ENCODE data around the gene C16orf96. TPM values are rescaled to one million over a fixed set of nuclear protein-coding genes. Genes with fewer than 3 reads are reported as not detected.

The C16orf96 gene
- 0.45 to 0.95 TPM (median 0.58 TPM) in 3 replicates for total RNA-seq

- H3K4me3 Mint-ChIP-seq, result no peak within 1 kb of the TSS
- no peaks in the 10 kb centered on the region for H3K36me3 Mint-ChIP-seq
- no peaks in the 10 kb centered on the region for H3K9me3 Mint-ChIP-seq
- H3K27ac Mint-ChIP-seq, result no peak within 1 kb of the TSS
- peaks cover 5% of the 10 kb centered on the region for H3K27me3 Mint-ChIP-seq (ENCODE audit: low read depth)
- no peaks in the 10 kb centered on the region for H3K4me1 Mint-ChIP-seq
- DNase-seq (ENCODE audit: low spot score in 2 of 2, unreplicated experiment in 2 of 2), result no peak
- no peak for TF ChIP-seq CTCF (IDR thresholded peaks at IDR 0.05; ENCODE audit: unreplicated experiment)
Measured at GRCh38 chr16:4556112-4556511, at the start of gene C16orf96. C16orf96 (plus strand) TSS chr16:4556340; CDS start chr16:4556490, 150 bp downstream.

- Mint-ChIP-seq H3K4me1 (no peaks in the 10 kb centered on the region), H3K9me3 (no peaks in the 10 kb centered on the region), H3K36me3 (peaks cover 2% of the 10 kb centered on the region), H3K27ac (no peak overlapping the region), H3K27me3 (ENCODE audit: low read depth) (no peaks in the 10 kb centered on the region), H3K4me3 (no peak overlapping the region)
- TF ChIP-seq CTCF (IDR thresholded peaks at IDR 0.05; ENCODE audit: unreplicated experiment), result peak; percentile 79
- peak in 1 of 2 experiments; percentile 42 for DNase-seq (ENCODE audit: low spot score in 2 of 2, unreplicated experiment in 2 of 2)
Measured at GRCh38 chr16:4506450-4506849, 49.7 kb upstream of the C16orf96 start.

- no peak for DNase-seq (ENCODE audit: low spot score in 2 of 2, unreplicated experiment in 2 of 2)
- Mint-ChIP-seq H3K4me1 (no peaks in the 10 kb centered on the region), H3K36me3 (peaks cover 2% of the 10 kb centered on the region), H3K27ac (no peak overlapping the region), H3K9me3 (no peaks in the 10 kb centered on the region), H3K27me3 (ENCODE audit: low read depth) (no peaks in the 10 kb centered on the region), H3K4me3 (no peak overlapping the region)
- no peak for TF ChIP-seq CTCF (IDR thresholded peaks at IDR 0.05; ENCODE audit: unreplicated experiment)
Measured at GRCh38 chr16:4507588-4508345, 48.4 kb upstream of the C16orf96 start.

- H3K4me1 Mint-ChIP-seq, result no peaks in the 10 kb centered on the region
- H3K36me3 Mint-ChIP-seq, result peaks cover 2% of the 10 kb centered on the region
- H3K27ac Mint-ChIP-seq, result no peak overlapping the region
- no peaks in the 10 kb centered on the region for H3K27me3 Mint-ChIP-seq (ENCODE audit: low read depth)
- no peak for DNase-seq (ENCODE audit: low spot score in 2 of 2, unreplicated experiment in 2 of 2)
- no peak overlapping the region for H3K4me3 Mint-ChIP-seq
- H3K9me3 Mint-ChIP-seq, result no peaks in the 10 kb centered on the region
- TF ChIP-seq CTCF (IDR thresholded peaks at IDR 0.05; ENCODE audit: unreplicated experiment), result no peak
Measured at GRCh38 chr16:4508806-4509205, 47.3 kb upstream of the C16orf96 start.

GRCh38 chr16:4509420-4509819 is 46.7 kb upstream of the C16orf96 start:
- Mint-ChIP-seq H3K36me3 (peaks cover 2% of the 10 kb centered on the region), H3K27ac (no peak overlapping the region), H3K4me3 (no peak overlapping the region), H3K9me3 (no peaks in the 10 kb centered on the region), H3K4me1 (no peaks in the 10 kb centered on the region), H3K27me3 (ENCODE audit: low read depth) (no peaks in the 10 kb centered on the region)
- DNase-seq (ENCODE audit: low spot score in 2 of 2, unreplicated experiment in 2 of 2), result no peak
- no peak for TF ChIP-seq CTCF (IDR thresholded peaks at IDR 0.05; ENCODE audit: unreplicated experiment)
